Stomach (tissue), 9 donors: ENCODE data around the gene TAF1B. TPM values are rescaled to one million over a fixed set of nuclear protein-coding genes. Genes with fewer than 3 reads are reported as not detected.

Experiments used
- DNase-seq, 2 donors: peaks; one replicate each; pipeline versions ENCODE4 v3.0.0 to v3.0.0-alpha.2; 2013 to 2019
- H3K27ac ChIP-seq, 5 donors: fragments of 200-600 bp in 4 of 5; sonication (generic) in 4 of 5; one replicate each; pipeline ENCODE4 v1.5.1; 2013 to 2019; ENCODE audit warnings: mild to moderate bottlenecking in 1 of 5, moderate library complexity in 1 of 5
- H3K27me3 ChIP-seq, 3 donors: fragments of 200-600 bp; sonication (generic); one replicate each; pipeline ENCODE4 v1.5.1; 2017 to 2019; ENCODE audit warnings: mixed run types in 1 of 3
- H3K36me3 ChIP-seq, 4 donors: fragments of 200-600 bp; sonication (generic); 1 replicate in 3 of 4; 2 replicates in 1 of 4; pipeline ENCODE4 v1.5.1; 2016 to 2019
- H3K4me1 ChIP-seq, 4 donors: fragments of 200-600 bp; sonication (generic); one replicate each; pipeline ENCODE4 v1.5.1; 2016 to 2019
- H3K4me3 ChIP-seq, 4 donors: fragments of 200-600 bp; sonication (generic) in 3 of 4; one replicate each; pipeline ENCODE4 v1.5.1; 2016 to 2019; ENCODE audit warnings: mild to moderate bottlenecking in 1 of 4
- H3K9me3 ChIP-seq, 4 donors: fragments of 200-600 bp; sonication (generic); one replicate each; pipeline ENCODE4 v1.5.1; 2016 to 2019
- CTCF ChIP-seq, 7 experiments: fragments of 450-650 bp in 4 of 7; fragments of 200-600 bp in 3 of 7; sonication (generic) in 3 of 7; IDR thresholded peaks; one replicate each; pipeline ENCODE4 v1.5.1; 2016 to 2019; ENCODE audit warnings: antibody characterized with exemption in 7 of 7, control low read depth in 2 of 7, mild to moderate bottlenecking in 1 of 7
- EP300 ChIP-seq: sonication (generic); formaldehyde crosslinking; IDR thresholded peaks from one replicate; pipeline ENCODE4 v1.6.1; 2017; ENCODE audit warnings: antibody characterized with exemption
- POLR2A ChIP-seq, 4 donors: fragments of 450-650 bp; IDR thresholded peaks; one replicate each; pipeline ENCODE4 v1.6.1; 2016; ENCODE audit warnings: antibody characterized with exemption in 4 of 4, control low read depth in 2 of 4, mild to moderate bottlenecking in 1 of 4, moderate library complexity in 1 of 4
- POLR2AphosphoS5 ChIP-seq, 3 donors: sonication (generic); formaldehyde crosslinking; IDR thresholded peaks; one replicate each; pipeline ENCODE4 v1.6.1; 2016; ENCODE audit warnings: antibody characterized with exemption in 3 of 3
- WGBS, 5 donors: extraction: QIAGEN DNeasy Blood & Tissue Kit in 3 of 5; methylation state at CpG; one replicate each; pipeline versions ENCODE4 v1.1.5 to v1.1.7; 2013 to 2018; 5-methylcytosine and 5-hydroxymethylcytosine counted together
- intact Hi-C: fragments of 100-400 bp; cut with DNase I; formaldehyde crosslinking; loops from one replicate; pipeline ENCODE4 v1.15.1; 2023; ENCODE audit warnings: low total_unique reads
- polyA plus RNA-seq, 3 donors: library from polyadenylated mRNA; stranded (reverse); fragments of 200-250 nt; gene quantifications; one replicate each; pipeline ENCODE4 v1.2.3, GENCODE V29; 2013
- total RNA-seq, 5 donors: library from RNA; depleted of rRNA; stranded (reverse); fragments of >200 nt; gene quantifications; one replicate each; pipeline versions ENCODE4 v1.1.0 to v1.2.3, GENCODE V29; 2014 to 2016
- donor health status: healthy with polysubstance abuse.
- donor health status: Bipolar disorder and iron deficiency.
- donor health status: healthy.

The TAF1B gene
- total and polyA plus RNA-seq, 8 donors = 3.8 to 34.6 (median 6.4) TPM

GRCh38 chr2:9910699-9911098 lies 67.4 kb downstream of the TAF1B start:
- Histone ChIP-seq H3K27me3 (no peaks in the 10 kb centered on the region), H3K4me1 (no peaks in the 10 kb centered on the region), H3K36me3 (peaks cover 0 to 53% (median 46%) of the 10 kb centered on the region in 4 donors), H3K4me3 (no peak overlapping the region), H3K9me3 (no peaks in the 10 kb centered on the region), H3K27ac (no peak overlapping the region)
- DNase-seq = no peak
- intact Hi-C loops = no loop called here
- TF ChIP-seq POLR2A (IDR thresholded peaks at IDR 0.05) = no peak
- TF ChIP-seq EP300 = no peak
- no peak for TF ChIP-seq POLR2AphosphoS5 (IDR thresholded peaks at IDR 0.05)
- TF ChIP-seq CTCF (IDR thresholded peaks at IDR 0.05) = no peak
- WGBS, 5 donors = 71 to 90% (median 85%) methylated on average over 4 of the region's 4 CpGs

- intact Hi-C loops = no loop called here
- no peaks in the 10 kb centered on the region for H3K27me3 ChIP-seq
- no peaks in the 10 kb centered on the region for H3K4me1 ChIP-seq
- peaks cover 0 to 54% (median 45%) of the 10 kb centered on the region in 4 donors for H3K36me3 ChIP-seq
- H3K27ac ChIP-seq = no peak overlapping the region
- no peak overlapping the region for H3K4me3 ChIP-seq
- no peaks in the 10 kb centered on the region for H3K9me3 ChIP-seq
- 88 to 93% (median 93%) methylated on average over 4 of the region's 4 CpGs for WGBS, 5 donors
- no peak for DNase-seq
- no peak for TF ChIP-seq EP300
- no peak for TF ChIP-seq CTCF (IDR thresholded peaks at IDR 0.05)
- TF ChIP-seq POLR2AphosphoS5 (IDR thresholded peaks at IDR 0.05) = no peak
Measured at GRCh38 chr2:9912468-9912867, 69.2 kb downstream of the TAF1B start.

- Histone ChIP-seq H3K4me1 (no peaks in the 10 kb centered on the region), H3K27me3 (no peaks in the 10 kb centered on the region), H3K36me3 (peaks cover 0 to 63% (median 55%) of the 10 kb centered on the region in 4 donors), H3K4me3 (no peak overlapping the region), H3K9me3 (no peaks in the 10 kb centered on the region), H3K27ac (no peak overlapping the region)
- DNase-seq = no peak
- intact Hi-C loops = no loop called here
- TF ChIP-seq POLR2A (IDR thresholded peaks at IDR 0.05) (no peak), CTCF (IDR thresholded peaks at IDR 0.05) (no peak), EP300 (no peak), POLR2AphosphoS5 (IDR thresholded peaks at IDR 0.05) (no peak)
- WGBS, 5 donors = 79 to 86% (median 82%) methylated on average over 9 of the region's 9 CpGs
Measured at GRCh38 chr2:9914384-9915065, 71.3 kb downstream of the TAF1B start.

DNA sequence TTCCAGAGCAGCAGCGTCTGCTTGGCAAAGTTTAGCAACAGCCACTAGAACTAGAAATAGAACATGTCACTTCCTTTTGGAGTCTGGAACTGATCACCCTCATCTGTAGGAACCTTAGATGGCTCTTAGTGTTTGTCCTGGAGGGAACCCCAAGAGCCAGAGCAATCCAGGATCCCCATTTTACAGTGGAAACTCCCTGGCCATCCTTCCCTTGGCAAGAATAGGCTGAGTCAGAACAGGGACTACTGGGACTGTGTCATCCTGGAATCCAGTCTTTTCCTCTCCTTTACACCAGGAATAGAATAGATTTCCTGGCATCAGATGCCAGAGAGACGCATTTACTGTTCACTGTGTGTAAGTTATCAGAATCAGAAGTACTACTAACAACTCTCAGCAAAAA lies 75.0 kb downstream of the TAF1B start:
- Histone ChIP-seq H3K27me3 (no peaks in the 10 kb centered on the region), H3K9me3 (no peaks in the 10 kb centered on the region), H3K4me1 (no peaks in the 10 kb centered on the region), H3K4me3 (no peak overlapping the region), H3K27ac (no peak overlapping the region), H3K36me3 (peaks cover 0 to 75% (median 66%) of the 10 kb centered on the region in 4 donors)
- DNase-seq = no peak
- 31 to 82% (median 69%) methylated on average over 2 of the region's 2 CpGs for WGBS, 5 donors
- TF ChIP-seq POLR2A (IDR thresholded peaks at IDR 0.05) (no peak), CTCF (IDR thresholded peaks at IDR 0.05) (no peak), POLR2AphosphoS5 (IDR thresholded peaks at IDR 0.05) (no peak), EP300 (no peak)
- intact Hi-C loops = no loop called here
